T-helper 17 cell (primary cell): ENCODE data around the gene UBE2G1. TPM values are rescaled to one million over a fixed set of nuclear protein-coding genes. Genes with fewer than 3 reads are reported as not detected.

ENCODE experiments used
- ATAC-seq: fragments of 150-1000 bp; cut with Tn5 transposase; 2 replicates; pipeline ENCODE4 v1.10.0; 2021; ENCODE audit warnings: mild to moderate bottlenecking, moderate library complexity
- DNase-seq, 3 donors: peaks; one replicate each; pipeline versions ENCODE4 v3.0.0 to v3.0.0-alpha.2; 2020 to 2021
- H3K9me3 ChIP-seq: one replicate; pipeline ENCODE4 v1.7.0; 2013; ENCODE audit warnings: low read length, mild to moderate bottlenecking; ENCODE audit not compliant: control insufficient read depth, poor library complexity, severe bottlenecking
- H3K27ac Mint-ChIP-seq: one replicate; pipeline ENCODE4 v1.8.0; 2022; ENCODE audit warnings: mild to moderate bottlenecking, moderate library complexity, mixed read lengths
- H3K27me3 Mint-ChIP-seq: one replicate; pipeline ENCODE4 v1.8.0; 2022; ENCODE audit warnings: mixed read lengths
- H3K36me3 Mint-ChIP-seq: one replicate; pipeline ENCODE4 v1.8.0; 2022; ENCODE audit warnings: low read depth, mixed read lengths
- H3K4me1 Mint-ChIP-seq: one replicate; pipeline ENCODE4 v1.8.0; 2022; ENCODE audit warnings: mild to moderate bottlenecking, mixed read lengths
- H3K4me3 Mint-ChIP-seq: one replicate; pipeline ENCODE4 v1.8.0; 2022; ENCODE audit warnings: mild to moderate bottlenecking, moderate library complexity, mixed read lengths
- total RNA-seq, 4 donors: library from RNA in 2 of 4; stranded (reverse) in 2 of 4; gene quantifications; one replicate each; pipeline ENCODE4 v1.2.3 and lab custom pipeline; 2022 to 2026

Gene UBE2G1
- total RNA-seq, 2 donors from 2014 or later: 64.6 to 72.7 TPM

DNA sequence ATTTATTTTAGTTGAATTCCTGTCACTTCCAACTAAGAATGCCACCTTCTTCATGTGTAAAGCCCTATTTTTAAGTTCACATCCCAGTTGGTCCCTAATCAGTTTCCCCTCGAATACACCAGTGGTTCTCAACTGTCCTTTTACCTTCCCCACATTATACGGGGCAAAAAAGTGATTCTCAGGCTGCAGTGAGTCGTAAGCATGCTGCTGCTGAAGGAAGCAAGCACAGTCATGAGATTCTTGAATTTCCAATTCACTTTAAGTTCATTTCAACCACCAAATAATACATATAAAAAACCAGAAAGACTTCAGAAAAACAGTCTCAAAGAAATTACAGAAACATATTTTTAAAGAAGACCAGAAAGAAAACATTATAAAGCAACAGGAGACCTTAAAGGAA, 47.9 kb downstream of the UBE2G1 start:
- Mint-ChIP-seq H3K27me3 (no peaks in the 10 kb centered on the region), H3K4me1 (peaks cover 31% of the 10 kb centered on the region), H3K36me3 (no peaks in the 10 kb centered on the region), H3K27ac (no peak overlapping the region), H3K4me3 (no peak overlapping the region)
- no peaks in the 10 kb centered on the region for H3K9me3 ChIP-seq
- DNase-seq (no peak), ATAC-seq (no peak)

DNA sequence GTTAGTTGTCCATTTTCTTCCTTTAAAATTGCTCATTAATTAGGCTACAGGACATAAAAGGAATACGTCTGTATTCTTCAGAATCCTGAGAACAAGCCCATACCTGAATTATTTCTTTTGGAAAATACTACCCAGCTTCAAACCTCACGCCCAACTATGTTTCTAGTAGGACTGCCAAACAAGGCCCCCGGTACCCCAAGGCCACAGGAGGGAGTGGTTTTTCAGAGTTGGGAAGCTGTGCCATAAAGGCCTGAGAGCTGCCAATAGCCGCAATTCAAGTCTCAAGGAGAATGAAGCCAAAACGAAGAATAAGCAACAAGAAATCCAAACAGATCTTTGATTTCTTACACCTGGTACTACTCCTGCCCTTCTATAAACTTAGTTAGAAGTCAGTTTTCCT, 48.3 kb downstream of the UBE2G1 start:
- Mint-ChIP-seq H3K27me3 (no peaks in the 10 kb centered on the region), H3K36me3 (no peaks in the 10 kb centered on the region), H3K27ac (no peak overlapping the region), H3K4me3 (no peak overlapping the region), H3K4me1 (peaks cover 35% of the 10 kb centered on the region)
- no peaks in the 10 kb centered on the region for H3K9me3 ChIP-seq
- no peak for DNase-seq
- ATAC-seq: no peak

DNA sequence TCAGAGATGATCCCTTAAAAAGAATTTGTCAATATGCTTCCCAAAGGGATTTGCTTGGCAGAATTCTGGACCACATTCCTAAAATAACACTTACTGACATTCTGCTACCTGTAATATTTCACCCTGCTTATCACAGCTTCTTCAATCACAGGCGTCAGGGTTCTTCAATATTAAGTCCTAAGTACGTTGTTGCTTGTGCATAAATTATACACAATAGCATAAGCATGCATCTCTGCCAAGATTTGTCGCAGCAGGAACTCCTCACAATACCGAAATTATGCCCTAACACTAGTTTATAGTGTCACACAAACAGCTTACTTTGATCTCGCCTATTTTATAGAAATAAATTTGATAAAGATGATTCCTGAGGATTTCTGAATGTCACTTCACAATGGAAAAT, 48.9 kb downstream of the UBE2G1 start:
- DNase-seq: no peak
- no peaks in the 10 kb centered on the region for H3K9me3 ChIP-seq
- Mint-ChIP-seq H3K27me3 (no peaks in the 10 kb centered on the region), H3K36me3 (no peaks in the 10 kb centered on the region), H3K4me1 (peaks cover 40% of the 10 kb centered on the region), H3K27ac (no peak overlapping the region), H3K4me3 (no peak overlapping the region)
- ATAC-seq: no peak

DNA sequence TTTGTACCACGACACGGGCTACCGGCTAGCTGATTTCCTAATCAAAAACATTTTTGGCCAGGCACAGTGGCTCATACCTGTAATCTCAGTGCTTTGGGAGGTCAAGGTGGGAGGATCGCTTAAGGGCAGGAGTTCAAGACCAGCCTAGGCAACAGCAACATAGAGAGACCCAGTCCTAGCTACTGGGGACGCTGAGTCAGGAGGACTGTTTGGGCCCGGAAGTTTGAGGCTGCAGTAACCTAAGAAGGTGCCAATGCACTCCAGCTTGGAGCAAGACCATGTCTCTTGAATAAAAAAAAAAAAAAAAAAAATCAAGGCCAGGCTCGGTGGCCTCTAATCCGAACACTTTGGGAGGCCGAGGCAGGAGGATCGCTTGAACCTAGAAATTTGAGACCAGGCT, 49.8 kb downstream of the UBE2G1 start:
- DNase-seq (no peak), ATAC-seq (no peak)
- Mint-ChIP-seq H3K27me3 (no peaks in the 10 kb centered on the region), H3K4me1 (peaks cover 38% of the 10 kb centered on the region), H3K27ac (no peak overlapping the region), H3K4me3 (no peak overlapping the region), H3K36me3 (no peaks in the 10 kb centered on the region)
- H3K9me3 ChIP-seq: no peaks in the 10 kb centered on the region

DNA sequence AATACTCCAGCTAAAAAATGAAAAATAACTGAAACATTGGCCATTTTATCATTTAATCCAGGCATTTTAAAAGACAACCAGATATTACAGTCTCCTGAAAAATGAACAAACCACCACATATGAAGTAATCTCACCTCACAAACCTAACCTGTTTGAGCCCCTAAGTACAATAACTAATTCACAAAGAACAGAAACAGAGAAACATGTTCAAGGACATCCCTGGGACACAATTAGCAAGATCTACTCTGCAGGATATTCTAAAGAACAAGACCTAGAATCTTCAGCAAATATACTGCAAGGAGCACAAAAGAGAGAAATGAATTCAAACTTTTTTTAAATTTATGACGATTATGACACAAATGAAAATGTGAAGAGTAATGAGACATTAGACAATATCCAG, 51.9 kb downstream of the UBE2G1 start:
- ATAC-seq: no peak

DNA sequence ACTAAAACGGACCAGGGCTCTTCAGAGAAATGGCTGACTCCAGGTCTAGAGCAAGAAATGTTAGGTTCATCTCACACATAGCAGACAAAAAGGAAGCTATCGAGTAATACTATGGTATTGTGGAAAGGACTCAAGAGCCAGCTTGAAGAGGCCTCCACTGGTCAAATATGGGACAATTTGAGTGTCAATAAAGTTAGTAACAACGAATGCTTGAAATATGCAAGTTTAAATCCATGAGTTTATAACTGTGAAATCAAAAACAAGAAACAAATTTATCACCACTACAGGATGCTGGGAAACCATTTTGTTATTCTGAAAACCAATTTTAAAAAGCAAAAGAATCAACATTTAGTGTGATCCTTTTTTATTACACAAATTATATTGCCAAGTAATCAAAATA, 52.3 kb downstream of the UBE2G1 start:
- Mint-ChIP-seq H3K4me1 (peaks cover 50% of the 10 kb centered on the region), H3K27ac (no peak overlapping the region), H3K36me3 (no peaks in the 10 kb centered on the region), H3K27me3 (no peaks in the 10 kb centered on the region), H3K4me3 (peak overlapping the region; percentile 31)
- DNase-seq: no peak
- ATAC-seq: no peak
- no peaks in the 10 kb centered on the region for H3K9me3 ChIP-seq

More for the DNA sequence above, 51.9 kb downstream of the UBE2G1 start:
- Mint-ChIP-seq H3K4me3 (peak overlapping the region; percentile 19), H3K27me3 (no peaks in the 10 kb centered on the region), H3K36me3 (no peaks in the 10 kb centered on the region), H3K27ac (no peak overlapping the region), H3K4me1 (peaks cover 51% of the 10 kb centered on the region)
- DNase-seq: no peak
- H3K9me3 ChIP-seq: no peaks in the 10 kb centered on the region

DNA sequence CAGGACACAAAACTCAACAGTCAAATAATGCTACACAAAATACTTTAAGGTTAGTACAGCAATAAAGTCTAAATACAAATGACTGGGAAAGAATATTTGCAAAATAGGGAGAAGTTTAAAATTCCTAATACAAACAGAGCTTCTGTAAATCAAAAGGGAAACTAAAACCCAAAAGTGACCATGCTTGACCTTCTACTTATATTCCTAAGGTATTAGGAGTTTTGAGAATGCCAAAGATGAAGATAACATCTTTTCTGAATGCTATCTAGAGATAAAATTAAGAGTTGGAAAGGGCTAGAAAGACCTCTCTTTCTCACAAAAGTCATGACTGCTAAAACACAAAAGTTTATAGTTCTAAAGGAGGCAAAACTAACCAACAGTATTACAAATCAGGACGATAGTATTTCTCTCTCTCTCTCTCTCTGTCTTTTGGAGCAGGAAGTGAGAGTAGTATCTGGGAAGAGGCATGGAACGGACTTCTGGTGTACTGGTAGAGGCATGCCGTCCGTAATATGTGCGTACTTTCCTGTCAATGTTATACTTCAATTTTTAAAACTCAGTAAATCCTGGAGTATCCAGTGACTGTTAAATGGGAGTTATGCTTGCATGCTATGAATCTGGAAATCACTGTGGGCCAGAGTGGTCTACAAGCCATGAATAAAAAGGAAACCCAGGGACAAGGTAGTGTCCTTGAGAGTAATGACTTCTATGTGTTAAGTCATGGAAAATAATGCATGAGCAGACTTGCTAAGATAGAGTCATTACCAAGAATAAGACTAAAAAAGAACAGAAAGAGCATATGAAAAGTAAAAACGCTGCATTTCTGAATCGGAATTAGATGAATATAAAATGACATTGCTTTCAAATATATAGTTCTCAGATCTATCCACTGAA, 53.0 kb downstream of the UBE2G1 start:
- Mint-ChIP-seq H3K27me3 (no peaks in the 10 kb centered on the region), H3K4me1 (peaks cover 49% of the 10 kb centered on the region), H3K27ac (peak overlapping the region; percentile 56), H3K4me3 (peak overlapping the region; percentile 31), H3K36me3 (no peaks in the 10 kb centered on the region)
- no peaks in the 10 kb centered on the region for H3K9me3 ChIP-seq
- no peak for ATAC-seq
- no peak for DNase-seq

DNA sequence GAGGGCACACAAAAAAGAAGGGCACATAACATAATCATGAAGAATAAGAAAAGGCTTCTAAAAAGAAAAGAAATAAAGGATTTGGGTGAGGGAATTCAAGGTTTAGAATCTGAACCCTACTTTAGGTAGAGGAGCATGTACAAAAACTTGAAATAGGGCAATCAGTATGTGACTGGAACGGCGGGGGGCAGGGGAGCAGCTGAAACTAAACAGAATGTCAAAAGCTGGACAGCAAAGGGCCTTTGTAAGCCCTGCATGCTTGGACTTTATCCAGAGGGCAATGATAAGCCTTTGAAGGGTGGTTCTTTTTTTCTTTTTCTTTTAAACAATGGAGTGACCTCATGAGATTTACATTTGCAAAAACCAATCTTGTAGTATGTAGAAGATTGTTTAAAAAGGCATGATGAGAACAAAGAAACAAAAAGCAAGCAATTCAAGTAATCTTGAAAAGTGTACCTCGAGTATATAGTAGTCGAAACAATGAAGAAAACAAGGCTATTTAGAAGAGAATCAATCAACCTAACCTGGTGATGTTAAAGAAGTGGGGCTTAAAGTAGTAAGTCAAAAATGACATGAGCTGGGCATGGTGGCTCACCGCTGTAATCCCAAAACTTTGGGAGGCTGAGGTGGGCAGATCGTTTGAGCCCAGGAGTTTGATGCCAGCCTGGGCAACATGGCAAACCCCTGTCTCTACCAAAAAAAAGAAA, 56.0 kb downstream of the UBE2G1 start:
- H3K27ac Mint-ChIP-seq: peak overlapping the region; percentile 37
- peaks cover 2% of the 10 kb centered on the region for H3K36me3 Mint-ChIP-seq
- no peaks in the 10 kb centered on the region for H3K9me3 ChIP-seq
- no peaks in the 10 kb centered on the region for H3K27me3 Mint-ChIP-seq
- DNase-seq (no peak), ATAC-seq (no peak)
- H3K4me1 Mint-ChIP-seq: peaks cover 52% of the 10 kb centered on the region
- no peak overlapping the region for H3K4me3 Mint-ChIP-seq

DNA sequence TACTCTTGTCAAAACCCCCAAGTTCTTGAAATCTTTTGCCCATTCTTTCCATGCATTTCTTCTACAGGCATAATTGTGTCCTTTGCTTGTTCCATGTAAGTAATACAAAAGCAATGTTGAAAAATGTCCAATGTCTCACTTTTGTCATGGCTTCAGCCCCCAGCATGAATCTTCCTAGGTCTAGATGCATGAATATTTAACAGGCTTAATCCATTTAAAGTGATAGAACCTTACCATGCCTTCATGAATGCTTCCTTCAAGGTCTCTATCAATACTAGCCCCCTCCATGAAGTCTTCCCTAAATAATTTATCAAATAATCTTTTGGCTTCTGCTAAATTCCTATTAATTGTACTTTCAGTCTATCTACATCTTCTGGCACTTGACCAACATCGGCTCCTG, 56.6 kb downstream of the UBE2G1 start:
- ATAC-seq: no peak
- Mint-ChIP-seq H3K4me1 (peaks cover 51% of the 10 kb centered on the region), H3K4me3 (peak overlapping the region; percentile 31)

DNA sequence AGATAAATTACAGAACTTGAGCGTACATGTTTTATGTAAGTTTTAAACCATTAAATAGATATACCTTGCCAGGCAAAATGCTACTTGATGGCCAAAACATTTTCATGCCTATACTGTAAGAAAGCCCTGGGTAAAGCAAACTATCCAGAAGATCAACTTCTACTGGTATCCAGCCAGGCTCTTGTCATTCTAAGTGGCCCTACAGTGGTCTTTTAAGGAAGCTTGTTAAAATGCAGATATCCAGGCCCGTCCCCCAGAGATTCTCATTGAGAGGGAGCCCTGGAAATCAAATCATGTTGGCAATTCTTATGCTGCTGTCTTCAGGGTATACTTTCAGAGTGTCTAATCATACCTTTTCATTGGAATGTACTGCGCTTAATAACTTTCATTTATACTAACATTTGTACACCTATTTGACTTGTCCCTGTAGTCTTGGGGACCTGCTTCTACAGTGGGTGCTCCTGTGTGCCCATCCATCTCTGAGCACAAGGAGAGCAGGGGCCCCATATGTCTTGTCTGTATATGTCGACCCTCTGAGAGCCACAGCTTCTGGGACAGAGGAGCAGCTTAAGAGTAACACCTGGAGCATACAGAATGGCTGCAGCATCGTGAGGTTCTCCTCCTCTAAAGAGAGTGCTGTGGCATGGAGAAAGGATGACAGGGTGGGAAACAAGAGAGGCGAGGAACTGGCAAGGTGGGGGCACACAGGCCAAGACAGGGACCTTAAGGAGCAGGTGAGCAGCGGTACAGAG, 59.1 kb downstream of the UBE2G1 start:
- peaks cover 29% of the 10 kb centered on the region for H3K4me1 Mint-ChIP-seq
- H3K27ac Mint-ChIP-seq: peak overlapping the region; percentile 83
- no peaks in the 10 kb centered on the region for H3K9me3 ChIP-seq
- peaks cover 2% of the 10 kb centered on the region for H3K36me3 Mint-ChIP-seq
- H3K27me3 Mint-ChIP-seq: no peaks in the 10 kb centered on the region
- no peak for ATAC-seq
- DNase-seq: no peak
- no peak overlapping the region for H3K4me3 Mint-ChIP-seq

More for the DNA sequence above, 56.6 kb downstream of the UBE2G1 start:
- DNase-seq: no peak
- H3K9me3 ChIP-seq: no peaks in the 10 kb centered on the region
- Mint-ChIP-seq H3K27ac (peak overlapping the region; percentile 37), H3K27me3 (no peaks in the 10 kb centered on the region), H3K36me3 (peaks cover 2% of the 10 kb centered on the region)

DNA sequence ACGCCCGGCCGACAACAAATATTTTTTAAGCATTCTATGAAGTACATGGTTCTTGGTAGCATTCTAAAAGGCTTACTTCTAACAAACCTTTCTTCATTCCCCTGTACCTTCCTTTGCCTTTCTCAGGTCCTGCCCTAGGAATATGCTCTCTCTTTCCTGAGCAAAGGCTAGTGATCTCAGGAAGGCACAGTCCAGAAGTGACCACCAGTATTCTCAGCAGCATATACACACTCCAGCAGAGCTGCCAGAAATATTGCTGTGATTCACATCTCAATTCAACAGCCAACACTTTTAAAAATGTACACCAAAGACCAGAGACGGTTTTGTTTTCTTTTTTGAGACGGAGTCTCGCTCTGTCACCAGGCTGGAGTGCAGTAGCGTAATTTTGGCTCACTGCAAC, 61.3 kb downstream of the UBE2G1 start:
- Mint-ChIP-seq H3K36me3 (peaks cover 2% of the 10 kb centered on the region), H3K27ac (no peak overlapping the region), H3K27me3 (no peaks in the 10 kb centered on the region), H3K4me1 (peaks cover 18% of the 10 kb centered on the region), H3K4me3 (no peak overlapping the region)
- no peak for DNase-seq
- ATAC-seq: no peak
- H3K9me3 ChIP-seq: no peaks in the 10 kb centered on the region

DNA sequence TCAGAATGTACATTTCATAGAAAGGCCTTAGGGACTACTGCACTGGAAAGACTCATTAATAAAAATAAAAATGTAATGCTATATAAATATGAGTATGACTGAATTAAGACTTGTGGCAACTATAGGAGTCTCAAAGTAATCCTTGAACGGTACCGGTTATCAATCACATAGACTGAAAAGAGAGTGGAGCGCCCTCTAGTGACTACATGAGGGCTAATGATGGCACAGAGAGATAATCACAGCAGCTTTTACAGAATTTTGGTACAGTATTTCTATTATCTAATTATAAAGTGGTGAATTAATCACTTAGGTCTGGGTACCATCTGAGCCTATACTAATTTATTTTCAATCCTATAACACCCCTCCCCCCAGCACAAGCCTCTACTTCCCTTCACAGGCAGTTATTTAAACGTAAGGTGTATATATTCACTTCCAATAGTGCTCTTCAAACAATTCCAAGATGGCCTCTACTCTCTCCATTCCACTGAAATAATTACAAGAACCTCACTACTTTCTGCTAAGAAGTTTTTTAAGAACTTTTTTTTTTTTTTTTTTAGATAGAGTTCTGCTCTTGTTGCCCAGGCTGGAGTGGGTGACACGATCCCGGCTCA, 62.0 kb downstream of the UBE2G1 start:
- Mint-ChIP-seq H3K4me1 (peaks cover 11% of the 10 kb centered on the region), H3K27ac (no peak overlapping the region), H3K27me3 (no peaks in the 10 kb centered on the region), H3K4me3 (no peak overlapping the region), H3K36me3 (peaks cover 2% of the 10 kb centered on the region)
- peak; percentile 92 for ATAC-seq
- peak in 2 of 3 donors; percentile 16 to 46 for DNase-seq
- H3K9me3 ChIP-seq: no peaks in the 10 kb centered on the region

DNA sequence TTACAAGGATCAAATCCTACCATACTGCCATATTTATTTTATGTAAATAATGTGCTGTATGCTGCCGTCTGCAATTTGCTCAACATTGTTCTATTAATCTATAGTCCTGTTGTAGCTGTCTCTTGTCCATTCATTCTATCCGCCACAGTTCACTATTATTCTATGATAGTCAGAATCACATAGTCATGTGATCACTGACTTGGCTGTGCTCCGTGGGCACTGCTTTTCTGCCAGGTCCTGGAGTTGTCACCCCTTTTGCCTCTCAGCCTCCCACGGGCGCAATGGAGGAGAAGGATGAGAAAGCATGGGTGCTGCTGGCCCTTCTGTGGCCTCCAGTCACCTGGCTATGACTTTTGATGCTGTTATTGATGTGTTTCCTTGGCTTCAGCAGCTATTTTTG, 65.4 kb downstream of the UBE2G1 start:
- DNase-seq (no peak), ATAC-seq (no peak)
- Mint-ChIP-seq H3K36me3 (peaks cover 3% of the 10 kb centered on the region), H3K27ac (no peak overlapping the region), H3K4me1 (peaks cover 15% of the 10 kb centered on the region), H3K4me3 (no peak overlapping the region), H3K27me3 (no peaks in the 10 kb centered on the region)
- H3K9me3 ChIP-seq: no peaks in the 10 kb centered on the region
